Measurements from ENCODE around the gene PSMB2. TPM values are rescaled to one million over a fixed set of nuclear protein-coding genes. Genes with fewer than 3 reads are reported as not detected.

The PSMB2 gene
- total and polyA plus RNA-seq, 7 donors = 29.3 to 66.5 (median 32.1) TPM

DNA sequence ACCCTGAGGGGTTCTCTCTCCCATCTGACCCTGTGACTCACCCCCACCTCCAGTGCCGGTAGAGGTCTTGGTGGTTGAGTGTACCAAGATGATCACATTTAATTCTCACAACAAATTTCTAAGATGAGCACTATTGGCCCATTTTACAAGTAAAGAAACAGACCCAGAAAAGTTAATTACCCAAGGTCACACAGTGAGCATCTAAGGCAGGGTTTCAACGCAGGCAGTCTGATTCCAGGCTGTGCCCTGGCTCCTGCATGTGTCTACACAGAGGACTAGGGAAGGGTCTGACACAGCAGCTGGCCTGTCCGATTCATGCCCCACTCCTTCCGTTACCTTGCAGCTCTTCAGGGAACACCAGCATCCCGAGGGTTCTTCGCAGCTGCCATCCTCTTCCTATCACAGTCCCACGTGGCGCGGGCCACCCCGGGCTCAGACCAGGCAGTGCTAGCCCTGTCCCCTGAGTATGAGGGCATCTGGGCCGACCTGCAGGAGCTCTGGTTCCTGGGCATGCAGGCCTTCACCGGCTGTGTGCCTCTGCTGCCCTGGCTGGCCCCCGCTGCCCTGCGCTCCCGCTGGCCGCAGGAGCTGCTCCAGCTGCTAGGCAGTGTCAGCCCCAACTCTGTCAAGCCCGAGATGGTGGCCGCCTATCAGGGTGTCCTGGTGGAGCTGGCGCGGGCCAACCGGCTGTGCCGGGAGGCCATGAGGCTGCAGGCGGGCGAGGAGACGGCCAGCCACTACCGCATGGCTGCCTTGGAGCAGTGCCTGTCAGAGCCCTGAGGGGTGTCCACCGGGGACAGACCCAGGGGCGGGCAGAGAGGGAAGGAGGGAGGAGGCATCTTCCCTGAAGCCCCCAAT, 76.2 kb downstream of the PSMB2 start:
- WGBS, 2 donors = 87 to 93% methylated on average over 28 of the region's 28 CpGs
- Histone ChIP-seq H3K27me3 (peaks cover 0 to 7% (median 2%) of the 10 kb centered on the region in 3 donors), H3K27ac (no peak overlapping the region), H3K36me3 (peaks cover 0 to 33% (median 7%) of the 10 kb centered on the region in 4 donors), H3K4me3 (no peak overlapping the region), H3K9me3 (no peaks in the 10 kb centered on the region), H3K4me1 (peaks cover 0 to 17% (median 16%) of the 10 kb centered on the region in 4 donors)
- TF ChIP-seq CTCF (IDR thresholded peaks at IDR 0.05) (peak in 1 of 4 experiments; percentile 33), EP300 (IDR thresholded peaks at IDR 0.05) (no peak), POLR2AphosphoS5 (IDR thresholded peaks at IDR 0.05) (no peak)
- DNase-seq = no peak
- intact Hi-C loops (cut with DNase I) = loop anchor here (1.0 to 5.0 kb wide), 2 partner anchors 114 to 207 kb away; no protein-coding TSS in a partner anchor

DNA sequence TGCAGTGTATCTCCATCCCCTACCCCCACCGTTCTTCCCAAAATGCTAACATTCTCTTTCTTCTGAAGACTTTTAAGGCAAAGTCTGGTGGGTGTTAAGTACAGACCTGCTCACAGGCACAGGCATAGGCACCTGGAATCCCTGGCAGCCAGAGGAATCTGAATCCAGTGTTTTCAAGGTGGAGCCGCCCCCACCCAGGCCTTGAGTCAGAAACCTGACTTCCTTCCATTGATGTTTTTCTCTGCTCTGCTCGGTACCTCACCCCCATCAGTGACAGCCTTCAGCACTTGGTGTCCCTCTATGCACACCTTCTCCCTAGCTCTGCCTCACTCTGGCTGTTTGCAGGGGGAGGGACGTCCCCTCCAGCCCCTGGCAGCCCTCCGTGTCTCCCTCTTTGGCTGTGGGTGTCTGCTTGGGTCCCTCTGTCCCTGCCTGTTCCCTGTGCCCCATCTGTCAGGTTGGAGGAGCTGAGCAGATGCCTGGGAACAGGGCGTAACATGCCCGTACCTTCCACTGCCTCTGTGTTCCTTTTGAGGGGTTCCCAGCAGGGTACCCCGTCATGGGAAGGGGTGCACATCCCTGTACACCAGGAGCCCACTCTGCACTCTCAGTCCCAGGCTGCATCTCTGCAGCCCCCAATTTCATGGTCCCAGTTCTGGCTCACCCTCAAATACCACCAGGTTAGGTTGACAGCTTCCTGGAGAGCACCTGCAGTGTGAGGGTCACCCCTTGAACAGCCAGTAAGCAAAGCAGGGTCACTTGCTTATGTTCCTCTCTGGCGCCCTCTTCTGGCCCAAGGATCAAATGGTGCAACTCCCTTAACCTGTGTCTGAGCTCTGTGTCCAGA, 77.1 kb downstream of the PSMB2 start:
- H3K27me3 ChIP-seq = no peaks in the 10 kb centered on the region
- peak; percentile 85 for DNase-seq
- no peak overlapping the region for H3K27ac ChIP-seq
- TF ChIP-seq POLR2A (IDR thresholded peaks at IDR 0.05) = no peak
- peak; percentile 42 to 73 (median 59) for TF ChIP-seq CTCF (IDR thresholded peaks at IDR 0.05)
- no peak for TF ChIP-seq POLR2AphosphoS5 (IDR thresholded peaks at IDR 0.05)
- no peak for TF ChIP-seq EP300 (IDR thresholded peaks at IDR 0.05)
- intact Hi-C loops (cut with DNase I) = loop anchor here (1.0 to 5.0 kb wide), 2 partner anchors 113 to 208 kb away; no protein-coding TSS in a partner anchor
- no peaks in the 10 kb centered on the region for H3K9me3 ChIP-seq
- H3K36me3 ChIP-seq = peaks cover 0 to 33% (median 7%) of the 10 kb centered on the region in 4 donors
- 79 to 83% methylated on average over 9 of the region's 9 CpGs for WGBS, 2 donors
- peaks cover 0 to 23% (median 20%) of the 10 kb centered on the region in 4 donors for H3K4me1 ChIP-seq
- H3K4me3 ChIP-seq = no peak overlapping the region

GRCh38 chr1:35563166-35563565, 78.2 kb downstream of the PSMB2 start:
- peaks cover 0 to 34% (median 31%) of the 10 kb centered on the region in 4 donors for H3K4me1 ChIP-seq
- 53 to 86% methylated on average over 12 of the region's 12 CpGs for WGBS, 2 donors
- H3K27ac ChIP-seq = no peak overlapping the region
- DNase-seq = no peak
- no peak for TF ChIP-seq POLR2A (IDR thresholded peaks at IDR 0.05)
- no peak for TF ChIP-seq POLR2AphosphoS5 (IDR thresholded peaks at IDR 0.05)
- TF ChIP-seq CTCF (IDR thresholded peaks at IDR 0.05) = no peak
- TF ChIP-seq EP300 (IDR thresholded peaks at IDR 0.05) = no peak
- intact Hi-C loops (cut with DNase I) = loop anchor here (5.0 kb wide), 1 partner anchor 209 kb away; no protein-coding TSS in a partner anchor
- H3K27me3 ChIP-seq = no peaks in the 10 kb centered on the region
- peaks cover 0 to 33% (median 7%) of the 10 kb centered on the region in 4 donors for H3K36me3 ChIP-seq
- H3K4me3 ChIP-seq = no peak overlapping the region
- no peaks in the 10 kb centered on the region for H3K9me3 ChIP-seq

GRCh38 chr1:35561972-35562680, 79.2 kb downstream of the PSMB2 start:
- no peak for DNase-seq
- intact Hi-C loops (cut with DNase I) = loop anchor here (5.0 kb wide), 1 partner anchor 210 kb away; no protein-coding TSS in a partner anchor
- H3K9me3 ChIP-seq = no peaks in the 10 kb centered on the region
- peaks cover 0 to 33% (median 7%) of the 10 kb centered on the region in 4 donors for H3K36me3 ChIP-seq
- WGBS, 2 donors = 93% methylated on average over 15 of the region's 15 CpGs
- H3K4me1 ChIP-seq = peaks cover 0 to 36% (median 33%) of the 10 kb centered on the region in 4 donors
- TF ChIP-seq POLR2AphosphoS5 (IDR thresholded peaks at IDR 0.05) (no peak), POLR2A (IDR thresholded peaks at IDR 0.05) (no peak), CTCF (IDR thresholded peaks at IDR 0.05) (no peak), EP300 (IDR thresholded peaks at IDR 0.05) (no peak)
- H3K27ac ChIP-seq = no peak overlapping the region
- no peak overlapping the region for H3K4me3 ChIP-seq
- no peaks in the 10 kb centered on the region for H3K27me3 ChIP-seq

Data from sigmoid colon (tissue), 7 donors.